Loucy (cell line): ENCODE measurements around the gene CALML4.
"Not testable (repeated sequence)": the region's sequence is repeated elsewhere in the genome, so short reads cannot be mapped to it uniquely, and the experiment has no call there.

Experiments used
- H2AFZ ChIP-seq: fragments of 200-600 bp; sonication (generic); 2 replicates; pipeline ENCODE4 v1.6.0; 2016; ENCODE audit warnings: antibody characterized with exemption, mild to moderate bottlenecking, low read length, moderate library complexity
- H3F3A ChIP-seq: fragments of 200-600 bp; 2 replicates; pipeline ENCODE4 v1.6.0; 2016; ENCODE audit warnings: antibody characterized with exemption, low read depth, mild to moderate bottlenecking
- H3K27me3 ChIP-seq: fragments of 200-600 bp; sonication (generic); 2 replicates; pipeline ENCODE4 v1.6.1; 2014; ENCODE audit warnings: low read length, mild to moderate bottlenecking; ENCODE audit not compliant: insufficient read depth, poor library complexity, severe bottlenecking
- H3K36me3 ChIP-seq: fragments of 200-600 bp; sonication (generic); 2 replicates; pipeline ENCODE4 v1.6.1; 2016; ENCODE audit warnings: low read length; ENCODE audit not compliant: insufficient read depth
- H3K4me1 ChIP-seq: fragments of 200-600 bp; sonication (generic); 2 replicates; pipeline ENCODE4 v1.5.1; 2014; ENCODE audit warnings: low read length, mild to moderate bottlenecking; ENCODE audit not compliant: insufficient read depth, poor library complexity, severe bottlenecking
- H3K4me2 ChIP-seq: fragments of 200-600 bp; sonication (generic); 2 replicates; pipeline ENCODE4 v1.6.0; 2014; ENCODE audit warnings: antibody characterized with exemption, low read length, low read depth, mild to moderate bottlenecking; ENCODE audit not compliant: poor library complexity, severe bottlenecking
- H3K4me3 ChIP-seq: fragments of 200-600 bp; sonication (generic); 2 replicates; pipeline ENCODE4 v1.5.1; 2014; ENCODE audit warnings: low read length, mild to moderate bottlenecking, mixed read lengths; ENCODE audit not compliant: poor library complexity, severe bottlenecking
- H3K79me2 ChIP-seq: fragments of 200-600 bp; sonication (generic); 2 replicates; pipeline ENCODE4 v1.6.1; 2014; ENCODE audit warnings: low read length; ENCODE audit not compliant: insufficient read depth
- H3K9ac ChIP-seq: fragments of 200-600 bp; sonication (generic); 2 replicates; pipeline ENCODE4 v1.6.0; 2014; ENCODE audit warnings: mild to moderate bottlenecking, low read depth, low read length, moderate library complexity; ENCODE audit not compliant: poor library complexity, severe bottlenecking
- H3K9me2 ChIP-seq: fragments of 200-600 bp; sonication (generic); replicated peaks from 2 replicates; pipeline ENCODE4 v1.6.1; 2016; ENCODE audit warnings: low read depth, low read length, mixed read lengths
- H3K9me3 ChIP-seq: fragments of 200-600 bp; sonication (generic); 2 replicates; pipeline ENCODE4 v1.6.1; 2014; ENCODE audit warnings: mild to moderate bottlenecking, antibody characterized with exemption, low read length, low read depth; ENCODE audit not compliant: insufficient read depth
- H4K20me1 ChIP-seq: fragments of 200-600 bp; sonication (generic); 2 replicates; pipeline ENCODE4 v1.6.0; 2014; ENCODE audit warnings: antibody characterized with exemption, low read length, mild to moderate bottlenecking; ENCODE audit not compliant: insufficient read depth, poor library complexity, severe bottlenecking
- CTCF ChIP-seq: fragments of 200-600 bp; sonication (generic); conservative IDR thresholded peaks from 2 replicates; pipeline ENCODE4 v1.5.1; 2014; ENCODE audit warnings: mild to moderate bottlenecking, antibody characterized with exemption, low read length
- EZH2phosphoT487 ChIP-seq: fragments of 200-600 bp; IDR thresholded peaks from 2 replicates; pipeline ENCODE4 v1.6.1; 2018; ENCODE audit warnings: antibody characterized with exemption, mild to moderate bottlenecking, moderate library complexity, borderline replicate concordance

Gene CALML4

DNA sequence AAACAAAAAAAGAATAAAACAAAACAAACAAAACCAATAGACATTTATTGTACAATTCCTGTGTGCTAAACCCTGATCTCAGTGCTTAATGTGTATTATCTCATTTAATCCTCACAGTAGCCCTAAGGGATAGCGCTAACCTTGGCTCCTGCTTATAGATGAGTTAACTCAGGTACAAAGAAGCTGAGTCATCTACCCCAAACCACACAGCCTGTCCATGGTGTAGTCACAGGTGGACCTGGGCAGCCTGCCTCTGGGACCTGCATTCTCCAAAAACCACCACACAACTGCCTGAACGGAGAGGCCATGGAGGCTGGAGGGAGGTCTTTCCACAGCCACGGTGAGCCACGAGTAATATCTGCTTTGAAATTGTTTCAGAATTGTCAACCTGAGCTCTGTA, 29.9 kb upstream of the CALML4 start:
- no peaks in the 10 kb centered on the region for H3K79me2 ChIP-seq
- TF ChIP-seq CTCF: no peak
- TF ChIP-seq EZH2phosphoT487: no peak

DNA sequence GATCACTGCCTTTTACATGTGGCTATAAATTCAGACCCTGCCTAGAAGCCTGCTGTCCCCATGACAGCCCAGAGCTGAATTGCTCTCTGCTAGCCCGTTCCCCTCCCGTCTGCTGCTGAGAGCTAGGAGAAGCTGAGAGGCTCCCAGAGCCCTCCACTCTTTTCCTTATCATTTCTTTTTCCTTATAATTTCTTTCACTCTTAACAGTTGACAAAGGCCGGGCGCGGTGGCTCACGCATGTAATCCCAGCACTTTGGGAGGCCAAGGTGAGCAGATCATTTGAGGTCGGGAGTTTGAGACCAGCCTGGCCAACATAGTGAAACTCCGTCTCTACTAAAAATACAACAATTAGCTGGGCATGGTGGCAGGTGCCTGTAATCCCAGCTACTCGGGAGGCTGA, 29.4 kb upstream of the CALML4 start:
- not testable (repeated sequence) for H4K20me1 ChIP-seq, H3K79me2 ChIP-seq, H2AFZ ChIP-seq, H3K4me1 ChIP-seq, H3K27me3 ChIP-seq, H3K4me3 ChIP-seq, H3K36me3 ChIP-seq, H3K9ac ChIP-seq, H3K9me3 ChIP-seq, H3K4me2 ChIP-seq, H3K9me2 ChIP-seq, H3F3A ChIP-seq

More for the DNA sequence above, 29.9 kb upstream of the CALML4 start:
- H3K4me3 ChIP-seq: no peak overlapping the region
- H4K20me1 ChIP-seq: no peaks in the 10 kb centered on the region
- H3K4me1 ChIP-seq: no peaks in the 10 kb centered on the region
- no peaks in the 10 kb centered on the region for H3F3A ChIP-seq
- H3K36me3 ChIP-seq: no peaks in the 10 kb centered on the region
- H3K27me3 ChIP-seq: no peaks in the 10 kb centered on the region
- H3K4me2 ChIP-seq: no peak overlapping the region
- H2AFZ ChIP-seq: no peak overlapping the region
- H3K9me3 ChIP-seq: no peaks in the 10 kb centered on the region
- H3K9me2 ChIP-seq: no peaks in the 10 kb centered on the region
- H3K9ac ChIP-seq: no peak overlapping the region

- Histone ChIP-seq H3K9ac (no peak overlapping the region), H3K9me2 (no peaks in the 10 kb centered on the region), H3K4me3 (no peak overlapping the region), H3K36me3 (no peaks in the 10 kb centered on the region), H2AFZ (no peak overlapping the region), H3K9me3 (no peaks in the 10 kb centered on the region), H3K27me3 (no peaks in the 10 kb centered on the region), H4K20me1 (peaks cover under 1% of the 10 kb centered on the region), H3K4me1 (no peaks in the 10 kb centered on the region), H3F3A (no peaks in the 10 kb centered on the region), H3K79me2 (peaks cover 3% of the 10 kb centered on the region; the same call in 1 of the 2 replicates), H3K4me2 (no peak overlapping the region)
- no peak for TF ChIP-seq CTCF
- no peak for TF ChIP-seq EZH2phosphoT487
Measured at GRCh38 chr15:68234060-68234459, 28.9 kb upstream of the CALML4 start.

DNA sequence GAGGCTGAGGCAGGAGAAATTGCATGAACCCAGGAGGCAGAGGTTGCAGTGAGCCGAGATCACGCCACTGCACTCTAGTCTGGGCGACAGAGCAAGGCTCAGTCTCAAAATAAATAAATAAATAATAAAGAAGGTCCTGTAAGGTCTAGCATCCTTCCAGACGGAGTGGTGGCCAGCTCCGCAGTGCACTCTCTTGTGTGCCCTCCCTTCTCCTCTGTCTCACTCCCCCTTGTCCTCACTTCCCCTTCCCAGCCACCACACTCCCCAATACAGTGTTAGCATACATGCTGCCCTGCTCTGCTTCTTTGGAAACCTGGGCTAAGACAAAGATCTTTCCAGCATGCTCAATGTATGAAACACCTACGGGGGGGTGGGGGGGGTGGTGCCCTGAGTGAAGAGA, 27.8 kb upstream of the CALML4 start:
- Histone ChIP-seq H3K4me2 (no peak overlapping the region), H3K79me2 (peaks cover 14% of the 10 kb centered on the region), H3K36me3 (no peaks in the 10 kb centered on the region), H2AFZ (no peak overlapping the region), H3K4me3 (no peak overlapping the region), H3K4me1 (peaks cover 7% of the 10 kb centered on the region), H3K27me3 (no peaks in the 10 kb centered on the region), H3K9me2 (no peaks in the 10 kb centered on the region), H3K9me3 (no peaks in the 10 kb centered on the region), H3F3A (no peaks in the 10 kb centered on the region), H4K20me1 (peaks cover 12% of the 10 kb centered on the region), H3K9ac (no peak overlapping the region)
- TF ChIP-seq EZH2phosphoT487: no peak
- no peak for TF ChIP-seq CTCF
